GM21381 (cell line): ENCODE data around the gene KCTD7.
"Not testable (repeated sequence)": the region's sequence is repeated elsewhere in the genome, so short reads cannot be mapped to it uniquely, and the experiment has no call there.

Experiments used
- ATAC-seq: cut with Tn5 transposase; IDR thresholded peaks from one replicate; pipeline ENCODE4 v1.9.1; 2021; ENCODE audit warnings: mild to moderate bottlenecking, moderate library complexity; ENCODE audit not compliant: unreplicated experiment

Gene KCTD7

GRCh38 chr7:66651026-66651425 lies 22.3 kb downstream of the KCTD7 start:
- ATAC-seq = not testable (repeated sequence)

DNA sequence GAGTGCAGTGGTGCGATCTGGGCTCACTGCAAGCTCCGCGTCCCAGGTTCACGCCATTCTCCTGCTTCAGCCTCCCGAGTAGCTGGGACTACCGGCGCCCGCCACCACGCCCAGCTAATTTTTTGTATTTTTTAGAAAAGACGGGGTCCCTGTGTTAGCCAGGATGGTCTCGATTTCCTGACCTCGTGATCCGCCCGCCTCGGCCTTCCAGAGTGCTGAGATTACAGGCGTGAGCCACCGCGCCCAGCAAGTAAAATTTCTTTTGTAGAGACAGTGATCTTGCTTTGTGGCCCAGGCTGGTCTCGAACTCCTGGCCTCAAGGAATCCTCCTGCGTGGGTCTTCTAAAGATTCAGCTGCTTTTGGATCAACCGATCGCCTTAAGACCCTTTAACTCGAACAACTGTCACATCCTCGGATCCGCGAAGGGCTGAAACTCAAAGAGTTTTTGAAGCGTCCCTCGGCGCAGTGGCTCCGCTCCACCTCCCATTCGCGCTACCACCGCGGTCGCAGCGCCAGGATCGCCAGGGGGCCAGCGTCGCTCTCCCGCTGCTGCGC lies 25.1 kb downstream of the KCTD7 start:
- not testable (repeated sequence) for ATAC-seq

- ATAC-seq = peak; percentile 86
Measured at GRCh38 chr7:66654275-66655112, 25.8 kb downstream of the KCTD7 start.

- ATAC-seq = peak; percentile 4
Measured at GRCh38 chr7:66655113-66655806, 26.6 kb downstream of the KCTD7 start.

- not testable (repeated sequence) for ATAC-seq
Measured at GRCh38 chr7:66655826-66656485, 27.3 kb downstream of the KCTD7 start.

DNA sequence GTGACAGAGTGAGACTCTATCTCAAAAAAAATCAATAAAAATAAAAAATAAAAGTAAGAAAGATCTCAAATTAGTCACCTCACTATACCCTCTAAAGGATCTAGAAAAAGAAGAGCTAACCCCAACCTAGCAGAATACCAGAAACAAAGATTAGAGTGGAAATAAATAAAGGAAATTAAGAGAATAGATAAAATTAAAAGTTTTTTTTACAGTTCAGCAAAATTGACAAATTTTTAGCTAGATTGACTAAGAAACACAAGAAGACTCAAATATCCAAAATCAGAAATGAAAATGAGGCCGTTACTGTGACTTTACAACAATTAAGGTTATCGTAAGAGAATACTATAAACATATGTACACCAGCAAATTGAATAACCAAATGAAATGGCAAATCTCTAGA lies 29.1 kb downstream of the KCTD7 start:
- no peak for ATAC-seq

- no peak for ATAC-seq
Measured at GRCh38 chr7:66662646-66663264, 34.1 kb downstream of the KCTD7 start.

DNA sequence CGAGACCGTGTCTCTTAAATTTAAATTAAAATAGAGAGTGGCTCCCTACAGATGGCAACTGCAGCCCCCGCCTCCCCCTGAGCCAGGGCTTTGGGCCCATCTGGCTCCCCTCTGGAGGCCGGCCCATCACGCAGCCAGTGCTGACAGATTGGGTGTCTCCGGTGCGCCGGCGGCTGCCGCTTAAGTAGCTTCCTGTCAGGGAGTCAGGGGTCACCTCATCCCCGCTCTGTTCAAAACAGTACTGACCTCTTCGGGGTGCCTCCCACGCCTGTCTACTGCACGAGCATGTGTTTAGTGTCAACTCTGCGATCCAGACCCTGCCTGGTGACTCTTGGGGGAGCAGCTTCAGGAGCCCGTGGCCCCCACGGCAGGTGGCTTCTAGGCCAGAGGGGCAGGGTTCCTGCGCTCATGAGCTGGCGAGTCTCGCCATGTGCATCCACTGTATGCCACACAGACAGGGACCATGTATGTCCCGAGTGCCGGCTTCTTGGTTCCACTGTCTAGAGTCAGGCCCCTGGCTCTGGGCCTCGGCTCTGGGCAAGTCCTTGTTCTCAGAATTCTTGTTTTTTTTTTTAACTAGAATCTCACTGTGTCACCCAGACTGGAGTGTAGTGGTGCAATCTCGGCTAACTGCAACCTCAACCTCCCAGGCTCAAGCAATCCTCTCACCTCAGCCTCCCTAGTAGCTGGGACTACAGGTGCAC lies 36.1 kb downstream of the KCTD7 start:
- ATAC-seq = no peak

- no peak for ATAC-seq
Measured at GRCh38 chr7:66666313-66666952, 37.8 kb downstream of the KCTD7 start.

DNA sequence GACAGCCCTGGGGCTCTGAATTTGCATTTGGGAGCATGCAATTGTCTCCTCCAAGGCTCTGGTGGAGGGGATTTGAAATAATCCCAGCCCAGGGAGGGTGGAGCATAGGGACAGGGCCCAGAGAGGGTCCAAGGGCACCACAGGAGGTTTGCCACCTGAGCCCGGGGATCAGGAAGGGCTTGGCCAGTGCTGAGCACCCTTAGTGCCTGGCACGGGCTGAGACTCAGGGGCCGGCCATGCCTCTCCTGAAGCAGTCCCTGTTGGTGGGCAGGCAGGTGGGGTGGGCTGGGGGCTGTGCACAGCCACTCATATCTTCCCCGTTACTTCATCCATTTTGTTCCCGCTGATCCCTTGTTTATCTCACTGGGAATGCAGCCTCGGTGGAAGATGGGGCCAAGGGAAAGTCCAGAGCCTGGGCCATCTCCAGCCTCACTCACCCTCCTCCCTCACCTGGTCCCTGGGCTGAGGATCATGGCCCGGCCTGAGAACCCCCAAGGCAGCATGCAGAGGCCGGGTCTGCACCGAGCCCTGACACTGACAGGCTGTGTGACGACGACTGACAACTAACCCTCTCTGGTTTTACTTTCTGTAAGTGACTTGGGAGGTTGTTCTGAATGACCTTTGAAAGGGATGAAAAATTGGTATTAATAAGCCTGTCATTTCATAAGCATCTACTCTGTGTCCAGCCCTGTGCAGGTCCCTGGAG lies 38.5 kb downstream of the KCTD7 start:
- ATAC-seq = no peak

DNA sequence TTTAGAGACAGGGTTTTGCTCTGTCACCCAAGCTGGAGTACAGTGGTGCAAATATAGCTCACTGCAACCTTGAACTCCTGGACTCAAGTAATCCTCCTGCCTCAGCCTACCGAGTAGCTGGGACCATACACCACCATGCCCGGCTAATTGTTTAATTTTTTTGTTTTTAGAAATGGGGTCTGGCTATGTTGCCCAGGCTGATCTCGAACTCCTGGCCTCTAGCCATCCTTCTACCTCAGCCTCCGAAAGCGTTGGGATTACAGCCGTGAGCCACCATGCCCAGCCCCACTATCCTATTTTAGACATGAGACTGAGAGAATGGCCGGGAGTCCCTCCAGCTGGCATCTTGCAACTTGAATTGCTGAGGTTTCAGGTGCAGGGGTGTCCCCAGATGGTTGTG lies 39.4 kb downstream of the KCTD7 start:
- no peak for ATAC-seq

DNA sequence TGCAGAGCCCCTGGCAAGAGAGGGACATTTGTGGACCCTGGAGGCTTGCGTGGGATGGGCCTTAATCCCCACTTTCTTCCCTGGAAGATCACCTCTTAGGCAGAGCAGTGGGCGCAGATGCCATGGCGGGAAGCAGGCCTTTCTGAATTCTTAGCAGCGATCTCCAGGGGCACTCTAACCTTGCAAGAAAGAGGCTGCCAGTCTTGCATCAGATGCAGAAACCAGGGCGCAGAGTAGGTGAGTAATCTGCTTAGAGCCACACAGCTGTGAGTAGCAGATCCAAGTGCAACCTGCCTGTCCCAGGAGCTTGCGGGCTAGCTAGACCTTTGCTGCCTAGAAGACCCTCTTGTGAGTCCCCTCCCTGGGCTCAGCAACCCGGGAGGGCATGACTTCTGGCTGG lies 40.0 kb downstream of the KCTD7 start:
- ATAC-seq = no peak

- no peak for ATAC-seq
Measured at GRCh38 chr7:66669088-66669487, 40.4 kb downstream of the KCTD7 start.

DNA sequence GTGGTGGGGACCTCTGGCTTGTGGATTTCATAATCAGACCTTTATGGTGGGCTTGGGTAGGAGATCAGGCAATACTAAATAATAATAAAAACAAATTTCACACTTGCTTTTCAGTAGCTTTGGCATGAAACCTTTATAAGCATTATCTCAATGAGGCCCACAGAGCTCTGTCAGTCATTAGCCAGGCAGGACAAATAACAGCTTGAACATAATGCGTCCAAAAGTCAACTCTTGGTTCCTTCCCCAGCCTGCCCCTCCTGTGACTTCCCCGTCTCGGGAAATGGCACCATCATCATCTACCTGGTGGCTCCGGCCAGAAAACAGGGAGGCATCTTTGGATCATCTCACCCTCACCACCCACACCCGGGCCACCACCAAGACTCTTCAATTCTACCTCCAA lies 40.8 kb downstream of the KCTD7 start:
- no peak for ATAC-seq

- ATAC-seq = no peak
Measured at GRCh38 chr7:66671034-66671433, 42.4 kb downstream of the KCTD7 start.

DNA sequence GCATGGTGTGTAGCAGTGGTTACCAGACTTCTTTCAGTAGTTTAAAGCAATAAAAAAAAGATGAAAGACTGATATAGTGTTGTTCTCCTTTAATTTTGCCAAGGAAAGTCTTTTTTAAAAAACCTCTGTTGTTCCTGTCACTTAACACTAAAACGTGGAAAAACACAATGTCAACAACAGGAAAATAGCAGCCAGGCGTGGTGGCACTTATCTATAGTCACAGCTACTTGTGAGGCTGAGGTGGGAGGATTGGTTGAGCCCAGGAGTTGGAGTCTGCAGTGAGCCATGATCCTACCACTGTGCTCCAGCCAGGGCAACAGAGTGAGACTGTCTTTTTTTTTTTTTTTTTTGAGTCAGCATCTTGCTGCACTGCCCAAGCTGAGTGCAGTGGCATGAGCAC lies 42.8 kb downstream of the KCTD7 start:
- not testable (repeated sequence) for ATAC-seq

DNA sequence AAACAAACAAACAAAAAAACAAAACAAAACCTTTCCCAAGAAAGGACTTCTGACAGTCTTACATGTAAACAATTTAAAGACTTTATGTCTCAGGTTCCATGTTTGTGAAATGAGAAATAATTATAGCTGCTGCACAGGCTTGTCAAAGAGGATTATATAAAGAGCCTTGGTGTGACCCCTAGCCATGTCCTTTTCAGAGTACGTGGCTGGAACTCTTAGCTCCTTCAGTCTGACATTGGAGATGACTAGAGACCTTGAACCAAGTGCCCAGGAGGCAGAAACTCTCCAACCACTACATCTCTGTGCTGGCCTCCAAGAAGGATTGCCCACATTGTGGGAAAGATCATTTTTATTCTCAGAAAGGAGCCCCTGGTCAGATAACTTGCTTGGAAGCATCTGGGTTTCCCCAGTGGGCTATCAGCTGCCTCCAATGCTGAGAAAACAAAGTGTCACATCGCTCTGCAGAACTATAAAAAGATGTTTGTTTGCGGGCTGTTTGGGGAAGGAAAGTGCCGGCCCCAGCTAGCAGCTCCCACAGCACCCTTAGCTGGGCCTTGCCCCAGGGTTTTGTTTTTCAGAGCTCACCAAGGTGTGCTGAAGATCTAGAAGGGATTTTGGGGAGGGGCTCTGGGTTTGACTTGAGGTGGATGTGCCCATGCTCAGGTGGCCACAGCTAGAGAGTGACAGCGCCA lies 43.9 kb downstream of the KCTD7 start:
- not testable (repeated sequence) for ATAC-seq

- ATAC-seq = not testable (repeated sequence)
Measured at GRCh38 chr7:66673124-66673640, 44.5 kb downstream of the KCTD7 start.
